Prostate gland (tissue), 2 donors: Measurements from ENCODE around the gene RBX1. TPM values are rescaled to one million over a fixed set of nuclear protein-coding genes. Genes with fewer than 3 reads are reported as not detected.
"Not testable (repeated sequence)": the region's sequence is repeated elsewhere in the genome, so short reads cannot be mapped to it uniquely, and the experiment has no call there.

Experiments used
- DNase-seq: peaks from one replicate; pipeline ENCODE4 v3.0.0-alpha.2; 2019; ENCODE audit warnings: low spot score
- H3K27ac ChIP-seq, 2 donors: fragments of 200-600 bp; sonication (generic); 2 replicates each; pipeline ENCODE4 v1.5.1; 2017 to 2019
- H3K27me3 ChIP-seq: fragments of 200-600 bp; sonication (generic); replicated peaks from 2 replicates; pipeline ENCODE4 v1.5.1; 2019; ENCODE audit not compliant: insufficient read depth
- H3K36me3 ChIP-seq, 2 donors: fragments of 200-600 bp; sonication (generic); 1 replicate in 1 of 2; 2 replicates in 1 of 2; pipeline versions ENCODE4 v1.5.1 to v1.8.1; 2017 to 2019
- H3K4me1 ChIP-seq: fragments of 200-600 bp; sonication (generic); replicated peaks from 2 replicates; pipeline ENCODE4 v1.5.1; 2019
- H3K4me3 ChIP-seq, 2 donors: fragments of 200-600 bp; sonication (generic); 2 replicates each; pipeline ENCODE4 v1.5.1; 2017 to 2019
- H3K9me3 ChIP-seq: fragments of 200-600 bp; sonication (generic); 2 replicates; pipeline ENCODE4 v1.5.1; 2017
- CTCF ChIP-seq, 4 experiments: fragments of 200-600 bp in 2 of 4; fragments of 450-650 bp in 2 of 4; sonication (generic) in 2 of 4; IDR thresholded peaks; 1 replicate in 3 of 4; 2 replicates in 1 of 4; pipeline ENCODE4 v1.5.1; 2016 to 2019; ENCODE audit warnings: antibody characterized with exemption in 4 of 4, mild to moderate bottlenecking in 2 of 4, moderate library complexity in 2 of 4
- POLR2A ChIP-seq: fragments of 450-650 bp; IDR thresholded peaks from one replicate; pipeline ENCODE4 v1.6.1; 2016; ENCODE audit warnings: antibody characterized with exemption, mild to moderate bottlenecking
- POLR2AphosphoS5 ChIP-seq: sonication (generic); formaldehyde crosslinking; IDR thresholded peaks from one replicate; pipeline ENCODE4 v1.6.1; 2017; ENCODE audit warnings: antibody characterized with exemption
- WGBS: methylation state at CpG from one replicate; pipeline ENCODE4 v1.1.5; 2018; 5-methylcytosine and 5-hydroxymethylcytosine counted together
- intact Hi-C: fragments of 100-400 bp; cut with DNase I; formaldehyde crosslinking; loops from one replicate; pipeline ENCODE4 v1.14.2; 2022
- total RNA-seq, 2 donors: library from RNA; depleted of rRNA; stranded (reverse); fragments of >200 nt; gene quantifications; one replicate each; pipeline ENCODE4 v1.1.0, GENCODE V29; 2016

RBX1 gene
- total RNA-seq, 2 donors from 2014 or later: 34.9 to 42.8 TPM

GRCh38 chr22:41001722-41002122 lies 50.5 kb downstream of the RBX1 start:
- no peak for DNase-seq
- no peaks in the 10 kb centered on the region for H3K36me3 ChIP-seq
- TF ChIP-seq POLR2A (no peak), POLR2AphosphoS5 (no peak), CTCF (IDR thresholded peaks at IDR 0.05) (no peak)
- no peaks in the 10 kb centered on the region for H3K9me3 ChIP-seq
- H3K27ac ChIP-seq: no peak overlapping the region
- intact Hi-C loops: no loop called here
- H3K27me3 ChIP-seq: no peaks in the 10 kb centered on the region
- no peak overlapping the region for H3K4me3 ChIP-seq
- WGBS: 13% methylated on average over 1 of the region's 1 CpG
- no peaks in the 10 kb centered on the region for H3K4me1 ChIP-seq

- WGBS: 83% methylated on average over 11 of the region's 11 CpGs
- H3K4me3 ChIP-seq, H3K9me3 ChIP-seq, H3K36me3 ChIP-seq, H3K27me3 ChIP-seq, intact Hi-C loops, H3K4me1 ChIP-seq, DNase-seq, H3K27ac ChIP-seq: not testable (repeated sequence)
Measured at GRCh38 chr22:41002386-41002785, 51.2 kb downstream of the RBX1 start.

- WGBS: 61% methylated on average over 10 of the region's 10 CpGs
Measured at GRCh38 chr22:41003066-41003465, 51.9 kb downstream of the RBX1 start.

GRCh38 chr22:41003976-41004375 lies 52.8 kb downstream of the RBX1 start:
- TF ChIP-seq POLR2A: no peak
- no peak for TF ChIP-seq POLR2AphosphoS5
- TF ChIP-seq CTCF (IDR thresholded peaks at IDR 0.05): no peak

More at GRCh38 chr22:41003066-41003465, 51.9 kb downstream of the RBX1 start:
- DNase-seq: no peak
- H3K9me3 ChIP-seq: no peaks in the 10 kb centered on the region
- intact Hi-C loops: no loop called here
- H3K36me3 ChIP-seq: no peaks in the 10 kb centered on the region
- H3K27me3 ChIP-seq: no peaks in the 10 kb centered on the region
- TF ChIP-seq POLR2AphosphoS5 (no peak), POLR2A (no peak), CTCF (IDR thresholded peaks at IDR 0.05) (no peak)
- no peaks in the 10 kb centered on the region for H3K4me1 ChIP-seq
- no peak overlapping the region for H3K27ac ChIP-seq
- no peak overlapping the region for H3K4me3 ChIP-seq

GRCh38 chr22:41009222-41009948 lies 58.2 kb downstream of the RBX1 start:
- H3K27ac ChIP-seq: no peak overlapping the region
- H3K36me3 ChIP-seq: no peaks in the 10 kb centered on the region
- intact Hi-C loops: no loop called here
- H3K9me3 ChIP-seq: no peaks in the 10 kb centered on the region
- WGBS: 42% methylated on average over 5 of the region's 5 CpGs
- DNase-seq: no peak
- no peaks in the 10 kb centered on the region for H3K4me1 ChIP-seq
- no peak overlapping the region for H3K4me3 ChIP-seq
- TF ChIP-seq POLR2AphosphoS5: no peak
- no peak for TF ChIP-seq POLR2A
- no peak for TF ChIP-seq CTCF (IDR thresholded peaks at IDR 0.05)
- H3K27me3 ChIP-seq: no peaks in the 10 kb centered on the region

More at GRCh38 chr22:41003976-41004375, 52.8 kb downstream of the RBX1 start:
- 98% methylated on average over 5 of the region's 5 CpGs for WGBS
- Histone ChIP-seq H3K36me3 (no peaks in the 10 kb centered on the region), H3K4me3 (no peak overlapping the region), H3K27ac (no peak overlapping the region), H3K27me3 (no peaks in the 10 kb centered on the region), H3K4me1 (no peaks in the 10 kb centered on the region), H3K9me3 (no peaks in the 10 kb centered on the region)
- no peak for DNase-seq
- intact Hi-C loops: no loop called here
